Natural killer cell (primary cell): ENCODE results near the gene MYOCOS. TPM values are rescaled to one million over a fixed set of nuclear protein-coding genes. Genes with fewer than 3 reads are reported as not detected.

Source experiments
- ATAC-seq, 3 donors: fragments of 150-1000 bp in 2 of 3; fragments of 200-7000 bp in 1 of 3; cut with Tn5 transposase; 1 replicate in 1 of 3; 2 replicates in 2 of 3; pipeline ENCODE4 v1.10.0; 2021; ENCODE audit warnings: mild to moderate bottlenecking in 2 of 3, moderate library complexity in 2 of 3
- DNase-seq, 2 donors: peaks; one replicate each; pipeline versions ENCODE4 v3.0.0 to v3.0.0-alpha.2; 2013 to 2021; ENCODE audit warnings: mixed read lengths in 1 of 2
- H3K27ac ChIP-seq: one replicate; pipeline ENCODE4 v1.5.1; 2013; ENCODE audit warnings: mild to moderate bottlenecking, low read length
- H3K27me3 ChIP-seq: one replicate; pipeline ENCODE4 v1.6.1; 2013; ENCODE audit warnings: low read length; ENCODE audit not compliant: control insufficient read depth, insufficient read depth
- H3K36me3 ChIP-seq: one replicate; pipeline ENCODE4 v1.6.1; 2013; ENCODE audit warnings: low read length; ENCODE audit not compliant: control insufficient read depth, insufficient read depth
- H3K4me1 ChIP-seq: one replicate; pipeline ENCODE4 v1.6.1; 2013; ENCODE audit warnings: low read length; ENCODE audit not compliant: control insufficient read depth, insufficient read depth
- H3K4me3 ChIP-seq: one replicate; pipeline ENCODE4 v1.5.1; 2013; ENCODE audit warnings: low read length
- H3K9me3 ChIP-seq: one replicate; pipeline ENCODE4 v1.6.1; 2013; ENCODE audit warnings: low read length; ENCODE audit not compliant: control insufficient read depth, insufficient read depth
- H3K27ac Mint-ChIP-seq, 2 donors: one replicate each; pipeline ENCODE4 v1.8.0; 2022; ENCODE audit warnings: mild to moderate bottlenecking in 2 of 2, mixed read lengths in 2 of 2, moderate library complexity in 1 of 2
- H3K27me3 Mint-ChIP-seq, 2 donors: one replicate each; pipeline ENCODE4 v1.8.0; 2022; ENCODE audit warnings: low read depth in 2 of 2, mixed read lengths in 2 of 2
- H3K36me3 Mint-ChIP-seq: one replicate; pipeline ENCODE4 v1.8.0; 2022; ENCODE audit warnings: mixed read lengths
- H3K4me1 Mint-ChIP-seq, 2 donors: one replicate each; pipeline ENCODE4 v1.8.0; 2022; ENCODE audit warnings: mixed read lengths in 2 of 2
- H3K4me3 Mint-ChIP-seq: one replicate; pipeline ENCODE4 v1.8.0; 2022; ENCODE audit warnings: mild to moderate bottlenecking, moderate library complexity, mixed read lengths
- H3K9me3 Mint-ChIP-seq, 2 donors: one replicate each; pipeline ENCODE4 v1.8.0; 2022; ENCODE audit warnings: mixed read lengths in 2 of 2
- WGBS: methylation state at CpG from one replicate; pipeline ENCODE4 v1.1.7; 2013; ENCODE audit warnings: missing lambda C conversion rate; ENCODE audit not compliant: insufficient coverage; 5-methylcytosine and 5-hydroxymethylcytosine counted together
- intact Hi-C: fragments of 100-400 bp; cut with micrococcal nuclease; formaldehyde crosslinking; loops from one replicate; pipeline ENCODE4 v1.14.2; 2022
- total RNA-seq, 4 donors: library from RNA; stranded (reverse); fragments of 120-200 nt in 1 of 4; gene quantifications; one replicate each; pipeline versions ENCODE4 v1.2.3 to v1.2.4, GENCODE V29; 2013 to 2022
- TF ChIP-seq, protein P1 (sequence below): fragments of 200-600 bp; IDR thresholded peaks from one replicate; pipeline ENCODE4 v1.8.0; 2022; ENCODE audit warnings: antibody characterized with exemption

The MYOCOS gene
- total RNA-seq, 3 donors from 2014 or later (not counting 1 experiment from before 2014, with no cell fraction given), result not detected

DNA sequence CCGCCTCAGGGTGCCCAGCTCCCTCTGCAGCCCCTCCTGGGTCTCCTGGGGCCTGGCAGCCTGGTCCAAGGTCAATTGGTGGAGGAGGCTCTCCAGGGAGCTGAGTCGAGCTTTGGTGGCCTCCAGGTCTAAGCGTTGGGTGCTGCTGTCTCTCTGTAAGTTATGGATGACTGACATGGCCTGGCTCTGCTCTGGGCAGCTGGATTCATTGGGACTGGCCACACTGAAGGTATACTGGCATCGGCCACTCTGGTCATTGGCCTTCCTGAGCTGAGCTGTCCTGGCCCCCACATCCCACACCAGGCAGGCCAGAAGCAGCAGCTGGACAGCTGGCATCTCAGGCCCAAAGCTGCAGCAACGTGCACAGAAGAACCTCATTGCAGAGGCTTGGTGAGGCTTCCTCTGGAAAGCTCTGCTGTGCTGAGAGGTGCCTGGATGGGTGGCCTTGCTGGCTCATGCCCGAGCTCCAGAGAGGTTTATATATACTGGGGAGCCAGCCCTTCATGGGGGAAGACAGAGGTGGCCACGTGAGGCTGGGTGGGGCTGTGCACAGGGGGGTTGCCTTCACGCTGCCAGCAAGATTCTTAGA is 30.3 kb downstream of the MYOCOS start, which contains the start of gene MYOC:
Gene MYOC (minus strand): TSS at position 455 of the 589 bp plus-strand sequence. CDS start 77 bp downstream, at position 378.
- H3K4me3 ChIP-seq, result no peak within 1 kb of the TSS
- no peaks in the 10 kb centered on the region for H3K27me3 ChIP-seq
- intact Hi-C loops, result loop anchor here (5.0 kb wide), 1 partner anchor 335 kb away; no protein-coding TSS in a partner anchor
- Mint-ChIP-seq H3K36me3 (no peaks in the 10 kb centered on the region), H3K4me3 (no peak within 1 kb of the TSS), H3K27ac (no peak within 1 kb of the TSS), H3K4me1 (peaks cover 0 to 11% of the 10 kb centered on the region in 2 donors), H3K27me3 (peaks cover 33 to 56% of the 10 kb centered on the region in 2 donors), H3K9me3 (no peaks in the 10 kb centered on the region)
- H3K4me1 ChIP-seq, result peaks cover 7% of the 10 kb centered on the region
- TF ChIP-seq, protein P1, sequence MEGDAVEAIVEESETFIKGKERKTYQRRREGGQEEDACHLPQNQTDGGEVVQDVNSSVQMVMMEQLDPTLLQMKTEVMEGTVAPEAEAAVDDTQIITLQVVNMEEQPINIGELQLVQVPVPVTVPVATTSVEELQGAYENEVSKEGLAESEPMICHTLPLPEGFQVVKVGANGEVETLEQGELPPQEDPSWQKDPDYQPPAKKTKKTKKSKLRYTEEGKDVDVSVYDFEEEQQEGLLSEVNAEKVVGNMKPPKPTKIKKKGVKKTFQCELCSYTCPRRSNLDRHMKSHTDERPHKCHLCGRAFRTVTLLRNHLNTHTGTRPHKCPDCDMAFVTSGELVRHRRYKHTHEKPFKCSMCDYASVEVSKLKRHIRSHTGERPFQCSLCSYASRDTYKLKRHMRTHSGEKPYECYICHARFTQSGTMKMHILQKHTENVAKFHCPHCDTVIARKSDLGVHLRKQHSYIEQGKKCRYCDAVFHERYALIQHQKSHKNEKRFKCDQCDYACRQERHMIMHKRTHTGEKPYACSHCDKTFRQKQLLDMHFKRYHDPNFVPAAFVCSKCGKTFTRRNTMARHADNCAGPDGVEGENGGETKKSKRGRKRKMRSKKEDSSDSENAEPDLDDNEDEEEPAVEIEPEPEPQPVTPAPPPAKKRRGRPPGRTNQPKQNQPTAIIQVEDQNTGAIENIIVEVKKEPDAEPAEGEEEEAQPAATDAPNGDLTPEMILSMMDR, result no peak
- H3K9me3 ChIP-seq, result no peaks in the 10 kb centered on the region
- WGBS, result 84% methylated on average over 8 of the region's 8 CpGs
- DNase-seq, result no peak
- no peaks in the 10 kb centered on the region for H3K36me3 ChIP-seq
- ATAC-seq, result no peak
- H3K27ac ChIP-seq, result no peak within 1 kb of the TSS

DNA sequence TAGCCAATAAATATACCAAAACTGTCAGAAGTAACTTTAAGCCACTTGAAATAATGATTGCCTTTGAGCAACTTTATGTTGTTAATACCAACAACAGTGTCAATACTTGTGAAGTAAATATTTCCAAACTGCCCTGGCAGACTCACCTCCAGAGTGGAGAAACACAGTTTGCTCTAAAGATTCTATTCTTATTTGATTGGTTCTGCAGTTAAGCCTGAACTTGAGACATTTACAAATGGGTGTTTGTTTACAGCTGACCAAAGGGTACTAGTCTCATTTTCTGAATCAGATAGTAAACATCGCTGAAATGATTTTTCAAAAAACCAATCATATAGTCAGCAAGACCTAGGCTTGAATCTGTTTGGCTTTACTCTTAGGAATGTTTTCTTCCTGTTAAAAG is 31.8 kb downstream of the MYOCOS start:
- Mint-ChIP-seq H3K4me1 (peaks cover 0 to 11% of the 10 kb centered on the region in 2 donors), H3K4me3 (no peak overlapping the region), H3K27me3 (peaks cover 37 to 65% of the 10 kb centered on the region in 2 donors), H3K36me3 (no peaks in the 10 kb centered on the region), H3K27ac (no peak overlapping the region), H3K9me3 (no peaks in the 10 kb centered on the region)
- Histone ChIP-seq H3K4me3 (no peak overlapping the region), H3K27me3 (no peaks in the 10 kb centered on the region), H3K4me1 (peaks cover 7% of the 10 kb centered on the region), H3K9me3 (no peaks in the 10 kb centered on the region), H3K36me3 (no peaks in the 10 kb centered on the region), H3K27ac (no peak overlapping the region)
- intact Hi-C loops, result loop anchor here (2.0 to 5.0 kb wide), 2 partner anchors 87 to 334 kb away; no protein-coding TSS in a partner anchor
- TF ChIP-seq, protein P1, result no peak
- DNase-seq (no peak), ATAC-seq (no peak)
- 100% methylated on average over 1 of the region's 1 CpG for WGBS

- peaks cover 37 to 65% of the 10 kb centered on the region in 2 donors for H3K27me3 Mint-ChIP-seq
- H3K9me3 Mint-ChIP-seq, result no peaks in the 10 kb centered on the region
- H3K4me1 Mint-ChIP-seq, result peaks cover 0 to 11% of the 10 kb centered on the region in 2 donors
- no peak overlapping the region for H3K4me3 Mint-ChIP-seq
- H3K36me3 Mint-ChIP-seq, result no peaks in the 10 kb centered on the region
- ATAC-seq (no peak), DNase-seq (no peak)
- Histone ChIP-seq H3K36me3 (no peaks in the 10 kb centered on the region), H3K4me1 (peaks cover 7% of the 10 kb centered on the region), H3K9me3 (no peaks in the 10 kb centered on the region), H3K27me3 (no peaks in the 10 kb centered on the region), H3K4me3 (no peak overlapping the region), H3K27ac (no peak overlapping the region)
- H3K27ac Mint-ChIP-seq, result no peak overlapping the region
- intact Hi-C loops, result loop anchor here (2.0 to 5.0 kb wide), 2 partner anchors 86 to 333 kb away; no protein-coding TSS in a partner anchor
- WGBS, result 70% methylated on average over 8 of the region's 8 CpGs
- TF ChIP-seq, protein P1, result no peak
These were observed 32.3 kb downstream of the MYOCOS start for GRCh38 chr1:171654201-171654941.
